Stimulated activated CD4-positive, alpha-beta T cell treated with anti-CD3 and anti-CD28 coated beads, Interleukin-2, amount 100 ng/mL, for 24 hours (primary cell): ENCODE results near the gene GOLGA6B.
"Not testable (repeated sequence)": the region's sequence is repeated elsewhere in the genome, so short reads cannot be mapped to it uniquely, and the experiment has no call there.

ENCODE experiments used
- DNase-seq, 2 donors: peaks; one replicate each; pipeline ENCODE4 v3.0.0-alpha.2; 2020

Gene GOLGA6B

GRCh38 chr15:72669803-72670202, 15.3 kb downstream of the GOLGA6B start:
- DNase-seq: not testable (repeated sequence)

DNA sequence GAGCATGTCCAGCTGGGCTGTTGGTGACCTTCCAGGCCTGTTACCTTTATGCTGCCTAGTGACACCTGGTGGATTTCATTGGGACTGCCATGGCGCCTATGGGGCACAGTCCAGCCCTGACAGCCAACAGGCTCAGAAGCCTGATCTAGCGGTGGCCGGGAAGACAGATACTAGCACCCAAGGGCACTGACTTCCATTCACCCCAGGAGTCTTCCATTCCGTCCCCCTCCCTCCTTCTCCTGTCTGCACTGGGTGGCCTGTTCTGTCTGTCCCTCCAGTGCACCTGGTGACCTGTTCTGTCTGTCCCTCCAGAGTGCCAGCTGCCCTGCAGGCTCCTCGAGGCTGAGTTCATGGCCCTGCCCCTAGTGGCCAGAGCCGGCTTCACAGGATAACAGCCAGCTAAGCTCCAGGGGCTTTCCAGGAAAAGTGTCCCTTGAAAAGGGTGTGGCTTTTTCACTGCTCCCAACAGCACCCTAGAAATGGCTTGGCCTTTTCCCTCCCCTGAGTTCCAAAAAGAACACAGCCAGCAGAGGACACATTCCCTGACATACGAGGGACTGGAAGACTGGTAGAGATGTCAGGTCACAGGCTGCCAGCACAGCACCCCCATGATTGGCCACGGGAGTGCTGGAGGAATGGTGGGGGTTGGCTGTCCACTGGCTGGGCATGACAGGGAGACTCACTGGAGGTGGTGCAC, 16.3 kb downstream of the GOLGA6B start:
- peak; percentile 76 to 81 for DNase-seq

GRCh38 chr15:72671525-72671924, 17.0 kb downstream of the GOLGA6B start:
- no peak for DNase-seq

- DNase-seq: no peak
Observed at GRCh38 chr15:72676838-72677237, 22.3 kb downstream of the GOLGA6B start.

GRCh38 chr15:72680931-72681330, 26.4 kb downstream of the GOLGA6B start:
- DNase-seq: no peak

GRCh38 chr15:72682772-72683171, 28.3 kb downstream of the GOLGA6B start:
- no peak for DNase-seq

GRCh38 chr15:72685301-72685924, 30.9 kb downstream of the GOLGA6B start:
- no peak for DNase-seq

DNA sequence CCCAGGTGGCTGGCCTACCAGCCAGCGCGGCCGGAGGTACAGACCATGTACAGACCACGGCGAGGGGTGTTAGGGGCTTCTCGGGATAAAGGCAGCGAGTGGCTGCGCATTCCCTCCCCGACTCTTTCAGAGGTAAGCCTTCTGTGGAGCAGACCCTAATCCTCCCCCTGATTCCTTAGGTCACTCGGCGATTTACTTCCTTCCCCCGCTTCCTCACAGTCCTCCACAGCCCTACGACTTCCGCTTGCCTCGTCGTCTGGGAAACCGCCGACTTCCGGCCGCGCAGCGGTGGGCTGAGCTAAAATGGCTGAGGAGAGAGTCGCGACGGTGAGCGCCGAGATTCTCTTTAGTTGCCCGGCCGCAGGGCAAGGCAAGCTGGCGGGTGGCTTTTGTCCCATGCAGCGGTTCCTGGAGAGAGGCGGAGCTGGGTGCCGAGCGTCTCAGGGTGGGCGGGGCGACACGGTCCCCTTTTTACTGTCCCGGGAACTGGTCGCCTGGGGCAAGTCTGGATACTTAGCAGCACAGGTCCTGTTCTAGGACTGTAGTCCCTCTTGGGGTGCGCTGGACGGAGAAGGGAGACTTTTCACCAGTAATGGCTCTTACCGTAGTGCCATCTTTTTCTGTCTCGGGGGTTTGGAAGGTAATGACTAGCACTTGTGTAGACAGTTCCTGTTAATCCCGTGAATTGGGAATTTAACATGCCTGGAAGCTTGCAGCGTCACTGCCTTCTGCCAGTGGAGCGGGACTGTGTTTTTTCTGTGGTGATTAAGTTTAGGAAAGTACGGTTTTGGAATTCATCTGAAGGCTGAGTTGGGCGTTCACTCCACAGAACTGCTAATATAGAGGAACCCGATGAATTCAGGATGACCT, 31.7 kb downstream of the GOLGA6B start, which contains the start of the genes BBS4 and HIGD2B:
Gene BBS4, plus strand, starts transcription at position 283 of the 870 bp plus-strand sequence. Its CDS starts 21 bp downstream, at position 304.
Gene HIGD2B, minus strand, starts transcription at position 258 of the 870 bp plus-strand sequence. CDS start 9,808 bp downstream, outside the sequence.
- peak; percentile 86 to 88 for DNase-seq

DNA sequence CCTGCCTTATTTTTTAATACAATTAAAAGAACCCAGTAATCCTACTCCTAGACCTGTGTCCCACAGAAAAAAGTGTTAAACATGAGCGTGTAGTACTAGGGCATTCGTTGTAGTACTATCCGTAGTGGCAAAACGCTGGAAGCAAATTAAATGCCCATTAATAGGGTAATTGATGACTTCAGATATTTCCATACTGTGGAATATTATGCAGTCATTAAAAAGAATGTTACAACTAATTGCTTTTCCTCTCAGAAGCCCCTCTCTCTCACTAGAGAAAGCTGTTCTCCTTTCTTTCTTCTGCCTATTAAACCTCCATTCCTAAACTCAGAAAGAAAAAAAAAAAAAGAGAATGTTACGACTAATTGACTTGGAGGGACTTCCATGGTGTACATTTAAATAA, 34.2 kb downstream of the GOLGA6B start:
- no peak for DNase-seq

DNA sequence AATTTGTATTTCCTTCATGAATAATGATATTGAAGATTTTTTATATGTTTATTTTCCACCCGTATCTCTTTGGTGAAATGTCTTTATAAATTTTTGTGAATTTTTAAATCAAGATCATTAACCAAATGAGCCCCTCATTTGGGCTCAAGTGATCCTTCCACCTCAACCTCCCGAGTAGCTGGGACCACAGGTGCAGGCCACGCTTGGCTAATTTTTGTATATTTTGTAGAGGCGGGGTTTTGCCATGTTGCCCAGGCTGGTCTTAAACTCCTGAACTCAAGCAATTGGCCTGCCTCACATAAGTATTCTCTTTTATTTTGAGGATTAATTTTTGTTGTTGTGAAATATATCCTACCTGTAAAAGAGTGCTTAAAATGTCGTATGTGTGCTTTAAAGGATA, 36.4 kb downstream of the GOLGA6B start:
- no peak for DNase-seq

- no peak for DNase-seq
Observed at GRCh38 chr15:72698938-72699337, 44.4 kb downstream of the GOLGA6B start.

DNA sequence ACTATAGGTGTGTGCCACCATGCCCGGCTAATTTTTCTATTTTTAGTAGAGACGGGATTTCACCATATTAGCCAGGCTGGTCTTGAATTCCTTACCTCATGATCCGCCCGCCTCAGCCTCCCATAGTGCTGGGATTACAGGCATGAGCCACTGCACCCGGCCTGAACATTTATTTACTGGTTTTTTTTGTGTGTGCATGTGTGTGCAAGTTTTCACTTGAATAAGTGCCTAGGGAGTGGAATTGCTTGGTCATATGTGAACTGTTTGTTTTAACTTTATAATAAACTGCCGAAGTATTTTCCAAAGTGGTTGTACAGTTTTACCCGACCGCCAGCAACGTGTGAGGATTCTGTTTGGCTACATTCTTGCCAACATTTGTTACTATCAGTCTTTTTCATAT, 45.6 kb downstream of the GOLGA6B start:
- no peak for DNase-seq

DNA sequence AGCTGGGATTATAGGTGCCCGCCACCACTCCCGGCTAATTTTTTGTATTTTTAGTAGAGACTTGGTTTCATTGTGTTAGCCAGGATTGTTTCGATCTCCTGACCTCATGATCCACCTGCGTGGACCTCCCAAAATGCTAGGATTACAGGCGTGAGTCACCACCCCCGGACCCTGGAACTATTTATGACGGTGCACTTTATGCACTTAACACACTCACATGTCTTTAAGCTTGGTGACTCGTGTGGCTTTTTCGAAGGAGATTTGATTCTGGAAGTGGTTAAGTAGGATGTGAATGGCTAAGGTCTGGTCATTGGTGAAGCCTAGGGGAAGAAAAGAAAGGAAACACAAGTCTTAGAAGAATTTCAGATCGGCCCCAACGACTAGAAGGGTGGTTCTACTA, 51.8 kb downstream of the GOLGA6B start:
- no peak for DNase-seq

- DNase-seq: not testable (repeated sequence)
Observed at GRCh38 chr15:72708551-72709303, 54.2 kb downstream of the GOLGA6B start.
